Measurements from ENCODE around the gene OAT.

Gene OAT

DNA sequence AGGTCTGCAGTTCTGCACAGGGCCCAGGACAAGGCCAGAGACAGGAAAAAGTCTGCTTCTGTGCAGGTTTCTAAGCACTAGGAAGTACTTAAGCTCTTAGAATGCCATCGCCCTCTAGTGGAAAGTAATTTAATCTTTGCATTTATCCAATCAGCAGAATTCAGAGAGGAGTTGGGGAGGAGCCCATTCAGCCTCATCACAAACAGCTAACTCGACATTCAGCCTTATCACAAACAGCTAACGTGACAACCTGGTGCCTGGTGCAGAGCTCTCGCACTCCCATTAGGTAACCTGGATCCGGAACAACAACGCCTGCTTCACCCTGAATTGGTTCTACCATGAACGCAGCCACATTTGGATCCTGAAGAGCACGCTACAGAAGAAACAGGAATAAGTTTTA is 15.2 kb downstream of the OAT start:
- peak; percentile 87 for DNase-seq (ENCODE audit: low spot score)

GRCh38 chr10:124402273-124402672 is 16.4 kb downstream of the OAT start:
- DNase-seq (ENCODE audit: low spot score), result no peak

GRCh38 chr10:124401633-124402032 is 17.1 kb downstream of the OAT start:
- no peak for DNase-seq (ENCODE audit: low spot score)

GRCh38 chr10:124394583-124394982 is 24.1 kb downstream of the OAT start:
- DNase-seq (ENCODE audit: low spot score), result no peak

GRCh38 chr10:124392626-124393342 is 25.9 kb downstream of the OAT start:
- DNase-seq (ENCODE audit: low spot score), result no peak

- DNase-seq (ENCODE audit: low spot score), result no peak
These were observed 28.1 kb downstream of the OAT start for GRCh38 chr10:124390471-124391187.

DNA sequence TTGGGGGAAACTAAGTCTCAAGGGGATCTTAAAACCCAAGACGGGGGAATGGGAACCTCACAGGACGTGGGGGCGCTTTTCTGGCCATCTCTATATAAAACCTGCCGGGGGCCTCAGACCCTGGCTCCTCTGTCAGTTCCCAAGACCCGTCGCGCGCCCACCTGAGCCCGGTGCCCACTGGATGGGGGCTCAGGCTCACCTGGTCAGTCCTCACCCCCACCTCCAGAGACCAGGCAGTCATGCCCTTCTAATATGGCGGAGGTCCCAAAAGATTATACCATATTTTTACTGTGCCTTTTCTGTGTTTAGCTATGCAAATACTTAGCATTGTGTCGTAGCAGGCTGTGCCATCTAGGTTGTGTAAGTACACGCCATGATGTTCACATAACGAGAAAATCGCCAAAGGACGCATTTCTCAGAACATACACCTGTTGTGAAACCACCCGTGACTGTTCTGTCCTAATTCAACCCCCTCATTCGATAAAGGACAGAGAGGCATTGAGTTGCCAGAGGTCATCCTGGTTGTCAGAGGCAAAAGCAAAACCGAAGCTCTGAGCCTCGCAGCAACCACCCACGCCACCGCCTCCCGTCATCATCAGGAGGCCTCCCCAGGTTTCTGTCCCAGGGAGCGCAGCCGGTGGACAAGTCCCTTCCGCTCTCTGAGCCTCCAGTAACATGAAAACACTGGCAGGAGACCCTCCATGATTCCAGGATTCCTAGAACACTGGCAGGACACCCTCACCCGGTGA is 28.9 kb downstream of the OAT start:
- no peak for DNase-seq (ENCODE audit: low spot score)

- DNase-seq (ENCODE audit: low spot score), result peak; percentile 82
These were observed 29.7 kb downstream of the OAT start for GRCh38 chr10:124388823-124389612.

- no peak for DNase-seq (ENCODE audit: low spot score)
These were observed 30.3 kb downstream of the OAT start for GRCh38 chr10:124388476-124388822.

DNA sequence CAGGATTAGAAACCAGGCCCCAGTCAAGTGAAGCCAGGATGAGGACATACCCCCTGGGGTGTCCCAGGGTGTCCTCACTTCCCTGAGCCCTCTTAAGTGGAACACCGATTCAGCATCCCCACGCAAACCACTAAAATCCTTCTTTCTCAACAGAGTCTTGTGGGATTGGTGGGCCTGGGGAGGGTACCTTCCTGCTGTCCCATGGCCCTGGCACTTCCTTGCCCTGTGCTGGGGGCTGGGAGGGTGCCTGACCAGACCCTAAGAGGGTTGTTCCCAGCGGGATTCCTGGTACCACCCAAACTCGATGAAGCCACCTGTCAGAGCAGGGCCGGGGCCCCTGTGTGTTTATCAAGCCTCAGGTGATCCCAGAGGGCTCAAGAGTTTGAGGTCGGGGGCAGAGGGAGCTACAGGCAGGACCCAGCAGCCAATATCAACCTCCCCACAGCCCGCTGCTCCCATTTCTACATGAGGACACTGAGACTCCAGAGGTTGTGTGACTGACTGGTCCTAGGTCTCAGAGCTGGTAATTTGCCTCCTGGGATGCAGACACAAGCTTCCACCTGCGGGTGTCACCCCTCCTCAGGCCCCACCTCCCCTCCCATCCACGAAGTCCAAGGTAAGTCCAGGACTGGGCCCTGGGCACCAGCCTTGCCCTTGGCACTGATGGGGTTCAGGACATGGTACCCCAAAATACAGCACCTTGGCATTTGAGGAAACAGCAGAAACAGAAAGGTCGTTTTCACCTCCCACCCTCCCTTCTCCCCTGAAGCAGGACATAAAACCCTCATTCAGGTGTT is 31.4 kb downstream of the OAT start:
- no peak for DNase-seq (ENCODE audit: low spot score)

- no peak for DNase-seq (ENCODE audit: low spot score)
These were observed 32.3 kb downstream of the OAT start for GRCh38 chr10:124386186-124387077.

DNA sequence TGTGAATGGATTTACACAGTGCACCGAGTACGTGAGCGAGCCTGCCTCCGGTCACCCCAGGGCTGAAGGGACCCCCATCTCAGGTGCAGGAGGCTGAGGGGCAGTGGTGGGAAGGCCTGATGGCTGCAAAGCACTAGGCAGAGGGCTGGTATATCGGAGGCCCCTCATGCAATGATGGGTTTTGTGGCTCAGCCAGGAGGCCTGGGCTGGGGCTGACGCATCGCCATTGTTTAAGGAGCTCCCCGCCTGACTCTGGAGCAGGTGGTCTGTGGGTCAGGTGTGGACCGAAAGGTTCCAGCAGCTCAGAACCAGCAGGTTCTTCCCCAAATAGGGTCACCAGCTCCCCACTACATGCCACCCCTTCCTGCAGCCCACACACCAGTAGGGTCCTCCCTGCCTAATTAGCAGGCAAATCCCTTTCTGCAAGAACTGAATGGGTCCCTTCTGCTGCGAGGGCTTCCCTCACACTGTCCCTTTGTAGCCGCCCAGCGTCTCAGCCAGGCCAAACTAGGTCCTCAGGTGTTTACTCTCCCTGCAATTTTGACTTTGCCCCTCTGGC is 33.0 kb downstream of the OAT start:
- no peak for DNase-seq (ENCODE audit: low spot score)

- DNase-seq (ENCODE audit: low spot score), result no peak
These were observed 34.0 kb downstream of the OAT start for GRCh38 chr10:124384591-124385190.

DNA sequence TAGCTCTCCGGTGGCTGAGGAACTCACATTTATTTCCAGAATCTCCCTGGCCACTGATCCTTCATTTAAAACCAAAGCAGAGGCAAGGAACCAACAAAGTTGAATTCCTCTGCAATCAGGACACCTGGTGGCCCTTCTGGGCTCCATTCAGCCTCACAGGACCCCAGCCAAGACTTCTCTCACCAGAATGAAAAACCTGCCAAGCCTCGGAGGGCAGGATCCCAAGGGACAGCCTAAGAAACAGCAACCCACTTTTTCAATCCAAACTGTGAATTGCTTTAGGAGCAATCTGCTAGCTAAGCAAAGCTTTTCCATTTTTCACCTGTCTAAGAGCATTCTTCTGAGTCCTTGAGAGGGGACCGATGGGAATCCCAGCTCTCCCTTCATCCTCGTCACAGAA is 34.6 kb downstream of the OAT start:
- DNase-seq (ENCODE audit: low spot score), result no peak

GRCh38 chr10:124383496-124383895 is 35.2 kb downstream of the OAT start:
- no peak for DNase-seq (ENCODE audit: low spot score)

DNA sequence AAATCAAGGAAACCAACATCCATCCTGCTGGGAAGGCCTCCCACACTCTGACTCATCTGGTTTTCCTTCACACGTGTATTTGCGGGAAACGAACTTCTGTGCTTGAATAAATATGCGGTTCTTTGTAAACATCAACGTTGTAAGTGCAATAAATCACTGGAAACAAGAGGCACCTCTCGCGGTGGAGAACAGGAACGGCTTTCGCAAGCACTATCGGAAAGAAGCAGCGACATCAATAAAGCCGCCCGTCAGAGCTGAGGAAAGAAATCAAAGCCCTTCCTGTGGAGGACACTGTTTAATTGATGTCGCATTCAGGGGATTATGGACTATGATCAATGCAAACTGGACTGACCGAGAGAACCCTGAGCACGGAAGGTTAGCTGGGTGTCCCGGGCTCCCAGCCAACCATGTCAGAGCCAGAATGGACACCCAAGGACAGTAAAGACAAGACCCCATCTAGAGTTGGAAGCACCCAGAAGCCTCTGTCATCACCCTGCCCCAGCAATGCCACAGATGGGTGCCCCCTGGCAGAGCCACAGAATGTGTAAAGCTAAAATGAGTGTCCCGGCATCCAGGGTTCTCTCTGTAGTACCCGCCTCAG is 37.6 kb downstream of the OAT start:
- DNase-seq (ENCODE audit: low spot score), result no peak

DNA sequence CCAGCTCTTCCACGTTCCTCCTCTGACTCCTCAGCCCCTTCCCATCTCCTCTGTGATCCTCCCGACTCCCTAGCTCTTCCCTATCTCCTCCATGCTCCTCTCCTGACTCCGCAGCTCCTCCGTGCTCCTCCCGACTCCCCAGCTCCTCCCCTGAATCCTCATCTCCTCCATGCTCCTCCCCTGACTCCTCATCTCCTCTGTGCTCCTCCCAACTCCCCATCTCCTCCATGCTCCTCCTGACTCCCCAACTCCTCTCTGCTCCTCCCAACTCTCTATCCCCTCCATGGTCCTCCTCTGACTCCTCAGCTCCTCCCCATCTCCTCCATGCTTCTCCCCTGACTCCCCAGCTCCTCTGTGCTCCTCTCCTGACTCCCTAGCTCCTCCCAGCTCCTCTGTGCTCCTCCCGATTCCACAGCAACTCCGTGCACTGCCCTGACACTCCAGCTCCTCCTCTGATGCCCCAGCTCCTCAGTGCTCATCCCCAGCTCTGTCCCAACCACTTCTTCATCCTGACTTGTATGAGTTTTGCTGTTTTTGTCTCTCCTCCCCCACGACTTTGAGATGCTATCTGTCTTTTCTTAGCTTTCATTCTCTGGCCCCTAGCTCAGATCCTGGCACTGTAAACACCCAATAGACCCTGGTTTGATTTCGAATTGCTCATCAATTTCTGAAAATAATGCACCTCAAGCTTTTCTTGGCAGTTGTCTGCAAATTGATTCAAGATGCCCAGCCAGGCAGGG is 38.3 kb downstream of the OAT start:
- DNase-seq (ENCODE audit: low spot score), result no peak

DNA sequence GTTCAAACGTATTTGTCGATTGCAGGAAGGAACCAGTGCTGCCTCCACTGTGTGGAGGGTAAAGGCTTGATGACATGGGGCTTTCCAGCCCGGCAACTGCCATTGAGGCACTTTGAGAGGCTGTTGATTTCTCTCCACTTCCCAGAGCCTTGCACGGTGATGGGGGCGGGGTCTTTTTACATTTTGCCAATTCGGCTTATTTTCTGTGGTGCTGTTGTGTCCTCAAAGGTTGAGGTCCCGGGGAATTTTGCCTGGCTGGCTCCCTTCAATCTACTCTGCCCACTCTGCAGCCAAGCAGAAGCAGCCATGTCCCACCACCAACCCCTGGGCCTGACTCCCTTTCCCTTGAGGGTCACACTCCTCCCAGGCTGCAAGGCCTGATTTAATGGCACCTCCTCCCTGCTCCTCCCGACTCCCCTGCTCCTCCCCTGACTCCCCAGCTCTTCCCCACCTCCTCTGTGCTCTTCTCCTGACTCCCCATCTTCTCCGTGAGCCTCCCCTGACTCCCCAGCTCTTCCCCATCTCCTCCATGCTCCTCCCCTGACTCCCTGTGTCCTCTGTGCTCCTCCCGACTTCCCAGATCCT is 39.0 kb downstream of the OAT start:
- no peak for DNase-seq (ENCODE audit: low spot score)
